CD14-positive monocyte (primary cell): ENCODE data around the gene QKI. TPM values are rescaled to one million over a fixed set of nuclear protein-coding genes. Genes with fewer than 3 reads are reported as not detected.
A peak's percentile ranks its signal among the peaks of the same experiment; 100 is the strongest.
"Not testable (repeated sequence)": the region's sequence is repeated elsewhere in the genome, so short reads cannot be mapped to it uniquely, and the experiment has no call there.

ENCODE experiments used
- DNase-seq, 3 donors: peaks; one replicate each; pipeline ENCODE4 v3.0.0-alpha.2; 2011 to 2022
- H2AFZ ChIP-seq: 2 replicates; pipeline ENCODE4 v1.6.0; 2012; ENCODE audit warnings: mild to moderate bottlenecking, low read depth, low read length, inconsistent platforms; ENCODE audit not compliant: insufficient read depth, poor library complexity, severe bottlenecking
- H3K27ac ChIP-seq, 2 donors: 1 replicate in 1 of 2; 2 replicates in 1 of 2; pipeline ENCODE4 v1.5.1; 2012 to 2013; ENCODE audit warnings: low read length in 2 of 2, control low read depth in 1 of 2, inconsistent platforms in 1 of 2, low read depth in 1 of 2, mild to moderate bottlenecking in 1 of 2
- H3K27me3 ChIP-seq, 2 donors: one replicate each; pipeline versions ENCODE4 v1.6.0 to v1.6.1; 2011 to 2013; ENCODE audit warnings: low read length in 2 of 2; ENCODE audit not compliant: control insufficient read depth in 2 of 2, insufficient read depth in 2 of 2
- H3K36me3 ChIP-seq, 2 donors: replicated peaks in 1 of 2; 1 replicate in 1 of 2; 2 replicates in 1 of 2; pipeline versions ENCODE4 v1.5.1 to v1.6.1; 2012 to 2013; ENCODE audit warnings: low read length in 2 of 2, control low read depth in 1 of 2, inconsistent platforms in 1 of 2, mild to moderate bottlenecking in 1 of 2; ENCODE audit not compliant: insufficient read depth in 2 of 2, control insufficient read depth in 1 of 2
- H3K4me1 ChIP-seq, 2 donors: 1 replicate in 1 of 2; 2 replicates in 1 of 2; pipeline versions ENCODE4 v1.5.1 to v1.6.1; 2012 to 2013; ENCODE audit warnings: low read length in 2 of 2, control low read depth in 1 of 2, inconsistent platforms in 1 of 2, mild to moderate bottlenecking in 1 of 2, moderate library complexity in 1 of 2; ENCODE audit not compliant: insufficient read depth in 2 of 2, control insufficient read depth in 1 of 2
- H3K4me2 ChIP-seq: replicated peaks from 2 replicates; pipeline ENCODE3; 2012; ENCODE audit warnings: low read length, moderate library complexity, mild to moderate bottlenecking; ENCODE audit not compliant: poor library complexity, severe bottlenecking; ENCODE audit errors: extremely low read depth
- H3K4me3 ChIP-seq, 3 experiments: fragments of 200-600 bp in 1 of 3; sonication (generic) in 1 of 3; replicated peaks in 1 of 3; 1 replicate in 2 of 3; 2 replicates in 1 of 3; pipeline ENCODE4 v1.5.1; 2011 to 2013; ENCODE audit warnings: low read length in 3 of 3, mild to moderate bottlenecking in 3 of 3, control low read depth in 2 of 3, low read depth in 2 of 3, inconsistent platforms in 1 of 3, moderate library complexity in 1 of 3
- H3K79me2 ChIP-seq: 2 replicates; pipeline ENCODE4 v1.6.0; 2012; ENCODE audit warnings: mild to moderate bottlenecking, control low read depth, inconsistent platforms, low read length, moderate library complexity; ENCODE audit not compliant: insufficient read depth
- H3K9ac ChIP-seq: 2 replicates; pipeline ENCODE4 v1.6.0; 2017; ENCODE audit warnings: low read length, mild to moderate bottlenecking; ENCODE audit not compliant: insufficient read depth, poor library complexity, severe bottlenecking
- H3K9me3 ChIP-seq, 2 donors: replicated peaks in 1 of 2; 1 replicate in 1 of 2; 2 replicates in 1 of 2; pipeline versions ENCODE4 v1.5.1 to v1.6.1; 2012 to 2013; ENCODE audit warnings: low read length in 2 of 2, control low read depth in 1 of 2; ENCODE audit not compliant: control insufficient read depth in 1 of 2, insufficient read depth in 1 of 2
- H4K20me1 ChIP-seq: 2 replicates; pipeline ENCODE4 v1.6.0; 2012; ENCODE audit warnings: mild to moderate bottlenecking, low read length, control low read depth, moderate library complexity; ENCODE audit not compliant: insufficient read depth
- H3K27ac Mint-ChIP-seq, 7 donors: one replicate each; pipeline ENCODE4 v1.8.0; 2020; ENCODE audit warnings: mild to moderate bottlenecking in 7 of 7, mixed read lengths in 7 of 7, moderate library complexity in 6 of 7, inconsistent platforms in 2 of 7
- H3K27me3 Mint-ChIP-seq, 3 donors: one replicate each; pipeline ENCODE4 v1.8.0; 2021 to 2022; ENCODE audit warnings: low read depth in 3 of 3, mild to moderate bottlenecking in 3 of 3, mixed read lengths in 3 of 3, moderate library complexity in 3 of 3, inconsistent platforms in 1 of 3
- H3K36me3 Mint-ChIP-seq, 2 donors: one replicate each; pipeline ENCODE4 v1.8.0; 2020; ENCODE audit warnings: mixed read lengths in 2 of 2, inconsistent platforms in 1 of 2, mild to moderate bottlenecking in 1 of 2
- H3K4me1 Mint-ChIP-seq: one replicate; pipeline ENCODE4 v1.8.0; 2020; ENCODE audit warnings: mild to moderate bottlenecking, mixed read lengths
- H3K4me3 Mint-ChIP-seq, 2 donors: one replicate each; pipeline ENCODE4 v1.8.0; 2020; ENCODE audit warnings: mild to moderate bottlenecking in 2 of 2, mixed read lengths in 2 of 2, moderate library complexity in 1 of 2
- H3K9me3 Mint-ChIP-seq, 7 donors: one replicate each; pipeline ENCODE4 v1.8.0; 2020 to 2022; ENCODE audit warnings: mixed read lengths in 7 of 7, mild to moderate bottlenecking in 6 of 7, moderate library complexity in 6 of 7, inconsistent platforms in 2 of 7
- WGBS: methylation state at CpG from one replicate; pipeline ENCODE4 v1.1.5; 2013; ENCODE audit warnings: missing lambda C conversion rate; ENCODE audit not compliant: insufficient coverage; 5-methylcytosine and 5-hydroxymethylcytosine counted together
- intact Hi-C, 2 donors: fragments of 100-400 bp; cut with micrococcal nuclease; formaldehyde crosslinking; loops; one replicate each; pipeline versions ENCODE4 v1.15.0 to v1.15.1; 2023
- polyA plus RNA-seq, 3 donors: library from polyadenylated mRNA; depleted of rRNA in 1 of 3; unstranded in 2 of 3; stranded (reverse) in 1 of 3; fragments of 300-500 nt in 2 of 3; fragments of >200 nt in 1 of 3; fragmentation: Illumina TruSeq in 2 of 3; gene quantifications; 1 replicate in 2 of 3; 2 replicates in 1 of 3; pipeline ENCODE4 v1.2.3, GENCODE V29; 2012 to 2021
- TF ChIP-seq, protein P1 (sequence below): fragments of 200-600 bp; IDR thresholded peaks from one replicate; pipeline ENCODE4 v1.8.0; 2022; ENCODE audit warnings: antibody characterized with exemption, mild to moderate bottlenecking

Gene QKI
- polyA plus RNA-seq, 3 donors = 24.3 to 154 (median 71.8) TPM

DNA sequence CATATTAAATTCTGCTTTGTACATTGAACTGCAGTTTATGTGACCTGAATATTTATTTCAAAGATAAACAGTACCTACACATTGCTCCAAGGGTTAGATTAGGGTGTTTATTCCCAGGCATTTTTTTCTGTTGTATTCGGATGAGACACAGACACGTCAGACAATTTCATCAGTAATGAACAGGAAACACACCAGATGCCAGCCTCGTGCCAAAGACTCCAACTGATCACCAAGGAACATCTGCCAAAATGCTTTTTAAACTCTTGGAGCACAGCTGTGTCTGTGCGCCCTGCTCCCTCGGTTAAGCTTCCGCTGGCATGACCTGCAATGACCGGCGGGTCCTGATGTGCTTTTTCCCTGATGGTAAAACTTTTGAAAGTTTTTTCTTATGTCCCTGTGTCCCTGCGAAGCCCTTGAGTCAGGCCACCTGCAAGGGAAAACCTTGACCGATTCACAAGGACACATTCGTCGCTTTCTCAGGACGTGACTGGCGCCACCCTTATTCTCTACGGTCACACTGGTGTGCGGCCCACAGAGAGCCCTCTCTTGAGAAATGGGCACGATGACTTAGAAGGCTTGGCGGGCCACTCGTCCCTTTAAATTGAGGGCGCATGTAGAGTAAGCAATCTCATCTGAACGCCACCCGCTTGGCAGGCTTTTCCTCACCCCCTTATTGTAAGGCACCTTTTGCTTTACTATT, 173.9 kb downstream of the QKI start:
- 94% methylated on average over 15 of the region's 22 CpGs for WGBS
- Histone ChIP-seq H4K20me1 (peaks cover 7% of the 10 kb centered on the region), H3K79me2 (no peaks in the 10 kb centered on the region), H3K27me3 (peaks cover 0 to 4% of the 10 kb centered on the region in 2 donors), H3K4me3 (no peak overlapping the region), H3K4me2 (no peak overlapping the region), H3K9me3 (peaks cover 29 to 38% of the 10 kb centered on the region in 2 donors), H2AFZ (no peak overlapping the region), H3K36me3 (no peaks in the 10 kb centered on the region), H3K9ac (no peak overlapping the region), H3K27ac (no peak overlapping the region), H3K4me1 (peaks cover 26 to 35% of the 10 kb centered on the region in 2 donors)
- Mint-ChIP-seq H3K27me3 (peaks cover 11 to 18% (median 12%) of the 10 kb centered on the region in 3 donors), H3K9me3 (peaks cover 25 to 40% (median 35%) of the 10 kb centered on the region in 7 donors), H3K36me3 (peaks cover 0 to 2% of the 10 kb centered on the region in 2 donors), H3K4me3 (no peak overlapping the region), H3K27ac (peak overlapping the region in 2 of 7 donors; percentile 8 to 41), H3K4me1 (peaks cover 28% of the 10 kb centered on the region)
- TF ChIP-seq, protein P1, sequence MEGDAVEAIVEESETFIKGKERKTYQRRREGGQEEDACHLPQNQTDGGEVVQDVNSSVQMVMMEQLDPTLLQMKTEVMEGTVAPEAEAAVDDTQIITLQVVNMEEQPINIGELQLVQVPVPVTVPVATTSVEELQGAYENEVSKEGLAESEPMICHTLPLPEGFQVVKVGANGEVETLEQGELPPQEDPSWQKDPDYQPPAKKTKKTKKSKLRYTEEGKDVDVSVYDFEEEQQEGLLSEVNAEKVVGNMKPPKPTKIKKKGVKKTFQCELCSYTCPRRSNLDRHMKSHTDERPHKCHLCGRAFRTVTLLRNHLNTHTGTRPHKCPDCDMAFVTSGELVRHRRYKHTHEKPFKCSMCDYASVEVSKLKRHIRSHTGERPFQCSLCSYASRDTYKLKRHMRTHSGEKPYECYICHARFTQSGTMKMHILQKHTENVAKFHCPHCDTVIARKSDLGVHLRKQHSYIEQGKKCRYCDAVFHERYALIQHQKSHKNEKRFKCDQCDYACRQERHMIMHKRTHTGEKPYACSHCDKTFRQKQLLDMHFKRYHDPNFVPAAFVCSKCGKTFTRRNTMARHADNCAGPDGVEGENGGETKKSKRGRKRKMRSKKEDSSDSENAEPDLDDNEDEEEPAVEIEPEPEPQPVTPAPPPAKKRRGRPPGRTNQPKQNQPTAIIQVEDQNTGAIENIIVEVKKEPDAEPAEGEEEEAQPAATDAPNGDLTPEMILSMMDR = no peak
- intact Hi-C loops = loop anchor here in 1 of 2 donors (10.0 kb wide), 1 partner anchor 76 kb away; no protein-coding TSS in a partner anchor
- no peak for DNase-seq

DNA sequence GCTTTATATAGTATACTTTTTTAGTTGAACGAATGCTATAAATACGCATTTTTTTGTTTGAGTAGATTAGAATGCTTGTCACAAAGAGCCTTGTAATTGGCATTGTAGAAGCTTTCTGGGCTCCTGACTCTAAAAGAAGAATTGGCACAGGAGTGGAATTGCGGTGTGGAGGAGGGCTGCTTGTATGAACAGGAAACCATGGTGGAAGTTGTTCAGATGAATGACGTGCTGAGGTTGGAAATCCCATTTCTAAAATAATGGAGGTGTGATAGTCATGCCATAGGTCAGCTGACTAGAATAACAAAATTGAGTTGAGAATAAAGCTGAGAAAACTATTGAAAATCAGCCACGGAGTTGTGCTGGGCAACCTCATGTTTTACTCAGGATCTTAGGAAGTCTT, 174.9 kb downstream of the QKI start:
- Histone ChIP-seq H3K4me3 (no peak overlapping the region), H2AFZ (no peak overlapping the region), H3K9ac (no peak overlapping the region), H3K9me3 (peaks cover 35 to 38% of the 10 kb centered on the region in 2 donors), H3K79me2 (no peaks in the 10 kb centered on the region), H3K4me1 (peaks cover 26 to 35% of the 10 kb centered on the region in 2 donors), H3K27me3 (peaks cover 0 to 4% of the 10 kb centered on the region in 2 donors), H3K27ac (no peak overlapping the region), H4K20me1 (peaks cover 4% of the 10 kb centered on the region), H3K4me2 (no peak overlapping the region), H3K36me3 (no peaks in the 10 kb centered on the region)
- Mint-ChIP-seq H3K27ac (no peak overlapping the region), H3K4me1 (peaks cover 28% of the 10 kb centered on the region), H3K36me3 (peaks cover 0 to 2% of the 10 kb centered on the region in 2 donors), H3K4me3 (no peak overlapping the region), H3K27me3 (peaks cover 11 to 18% (median 12%) of the 10 kb centered on the region in 3 donors), H3K9me3 (peaks cover 25 to 44% (median 38%) of the 10 kb centered on the region in 7 donors)
- peak in 1 of 3 donors; percentile 52 for DNase-seq
- intact Hi-C loops = loop anchor here in 1 of 2 donors (10.0 kb wide), 1 partner anchor 75 kb away; no protein-coding TSS in a partner anchor
- 80% methylated on average over 3 of the region's 5 CpGs for WGBS
- TF ChIP-seq, protein P1 = no peak

DNA sequence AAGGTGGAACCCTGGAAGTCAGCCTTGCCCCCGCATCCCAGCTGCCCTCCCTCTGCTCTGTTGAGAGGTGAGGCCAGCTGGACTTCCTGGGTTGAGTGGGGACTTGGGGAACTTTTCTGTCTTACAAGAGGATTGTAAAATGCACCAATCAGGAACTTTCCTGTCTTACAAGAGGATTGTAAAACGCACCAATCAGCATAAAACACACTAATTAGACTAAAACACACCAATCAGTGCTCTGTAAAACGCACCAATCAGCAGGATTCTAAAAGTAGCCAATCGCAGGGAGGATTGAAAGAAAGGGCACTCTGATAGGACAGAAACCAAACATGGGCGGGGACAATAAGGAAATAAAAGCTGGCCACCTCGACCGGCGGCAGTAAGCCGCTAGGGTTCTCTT, 175.6 kb downstream of the QKI start:
- H3K79me2 ChIP-seq, H3K27me3 ChIP-seq, H2AFZ ChIP-seq, H3K4me2 ChIP-seq, H3K27ac ChIP-seq, intact Hi-C loops, H3K36me3 Mint-ChIP-seq, H3K4me3 ChIP-seq, H3K9ac ChIP-seq, DNase-seq, H3K27ac Mint-ChIP-seq, H3K36me3 ChIP-seq, H3K4me3 Mint-ChIP-seq, H4K20me1 ChIP-seq: not testable (repeated sequence)
- H3K4me1 ChIP-seq = peaks cover 26 to 32% of the 10 kb centered on the region in 2 donors
- WGBS = 95% methylated on average over 4 of the region's 9 CpGs
- H3K9me3 ChIP-seq = peaks cover 36 to 38% of the 10 kb centered on the region in 2 donors
- Mint-ChIP-seq H3K4me1 (peaks cover 28% of the 10 kb centered on the region), H3K9me3 (peaks cover 25 to 47% (median 41%) of the 10 kb centered on the region in 7 donors), H3K27me3 (peaks cover 12 to 18% (median 14%) of the 10 kb centered on the region in 3 donors)
